Natural killer cell (primary cell): ENCODE results near the gene GHRHR. TPM values are rescaled to one million over a fixed set of nuclear protein-coding genes. Genes with fewer than 3 reads are reported as not detected.

ENCODE experiments used
- ATAC-seq, 3 donors: fragments of 150-1000 bp in 2 of 3; fragments of 200-7000 bp in 1 of 3; cut with Tn5 transposase; 1 replicate in 1 of 3; 2 replicates in 2 of 3; pipeline ENCODE4 v1.10.0; 2021; ENCODE audit warnings: mild to moderate bottlenecking in 2 of 3, moderate library complexity in 2 of 3
- DNase-seq, 2 donors: peaks; one replicate each; pipeline versions ENCODE4 v3.0.0 to v3.0.0-alpha.2; 2013 to 2021; ENCODE audit warnings: mixed read lengths in 1 of 2
- H3K27ac ChIP-seq: one replicate; pipeline ENCODE4 v1.5.1; 2013; ENCODE audit warnings: mild to moderate bottlenecking, low read length
- H3K27me3 ChIP-seq: one replicate; pipeline ENCODE4 v1.6.1; 2013; ENCODE audit warnings: low read length; ENCODE audit not compliant: control insufficient read depth, insufficient read depth
- H3K36me3 ChIP-seq: one replicate; pipeline ENCODE4 v1.6.1; 2013; ENCODE audit warnings: low read length; ENCODE audit not compliant: control insufficient read depth, insufficient read depth
- H3K4me1 ChIP-seq: one replicate; pipeline ENCODE4 v1.6.1; 2013; ENCODE audit warnings: low read length; ENCODE audit not compliant: control insufficient read depth, insufficient read depth
- H3K4me3 ChIP-seq: one replicate; pipeline ENCODE4 v1.5.1; 2013; ENCODE audit warnings: low read length
- H3K9me3 ChIP-seq: one replicate; pipeline ENCODE4 v1.6.1; 2013; ENCODE audit warnings: low read length; ENCODE audit not compliant: control insufficient read depth, insufficient read depth
- H3K27ac Mint-ChIP-seq, 2 donors: one replicate each; pipeline ENCODE4 v1.8.0; 2022; ENCODE audit warnings: mild to moderate bottlenecking in 2 of 2, mixed read lengths in 2 of 2, moderate library complexity in 1 of 2
- H3K27me3 Mint-ChIP-seq, 2 donors: one replicate each; pipeline ENCODE4 v1.8.0; 2022; ENCODE audit warnings: low read depth in 2 of 2, mixed read lengths in 2 of 2
- H3K36me3 Mint-ChIP-seq: one replicate; pipeline ENCODE4 v1.8.0; 2022; ENCODE audit warnings: mixed read lengths
- H3K4me1 Mint-ChIP-seq, 2 donors: one replicate each; pipeline ENCODE4 v1.8.0; 2022; ENCODE audit warnings: mixed read lengths in 2 of 2
- H3K4me3 Mint-ChIP-seq: one replicate; pipeline ENCODE4 v1.8.0; 2022; ENCODE audit warnings: mild to moderate bottlenecking, moderate library complexity, mixed read lengths
- H3K9me3 Mint-ChIP-seq, 2 donors: one replicate each; pipeline ENCODE4 v1.8.0; 2022; ENCODE audit warnings: mixed read lengths in 2 of 2
- CTCF ChIP-seq: fragments of 200-600 bp; IDR thresholded peaks from one replicate; pipeline ENCODE4 v1.8.0; 2022; ENCODE audit warnings: antibody characterized with exemption
- WGBS: methylation state at CpG from one replicate; pipeline ENCODE4 v1.1.7; 2013; ENCODE audit warnings: missing lambda C conversion rate; ENCODE audit not compliant: insufficient coverage; 5-methylcytosine and 5-hydroxymethylcytosine counted together
- intact Hi-C: fragments of 100-400 bp; cut with micrococcal nuclease; formaldehyde crosslinking; loops from one replicate; pipeline ENCODE4 v1.14.2; 2022
- total RNA-seq, 4 donors: library from RNA; stranded (reverse); fragments of 120-200 nt in 1 of 4; gene quantifications; one replicate each; pipeline versions ENCODE4 v1.2.3 to v1.2.4, GENCODE V29; 2013 to 2022

The GHRHR gene
- total RNA-seq, 3 donors from 2014 or later (not counting 1 experiment from before 2014, with no cell fraction given), result not detected

GRCh38 chr7:30996256-30996655, 32.5 kb downstream of the GHRHR start:
- H3K4me1 ChIP-seq, result no peaks in the 10 kb centered on the region
- 81% methylated on average over 6 of the region's 6 CpGs for WGBS
- ATAC-seq (no peak), DNase-seq (no peak)
- Mint-ChIP-seq H3K4me1 (peaks cover 0 to 8% of the 10 kb centered on the region in 2 donors), H3K27me3 (peaks cover 0 to 2% of the 10 kb centered on the region in 2 donors), H3K9me3 (no peaks in the 10 kb centered on the region), H3K27ac (no peak overlapping the region), H3K36me3 (no peaks in the 10 kb centered on the region), H3K4me3 (no peak overlapping the region)
- no peak overlapping the region for H3K27ac ChIP-seq
- no peaks in the 10 kb centered on the region for H3K36me3 ChIP-seq
- intact Hi-C loops, result no loop called here
- no peaks in the 10 kb centered on the region for H3K9me3 ChIP-seq
- no peak for TF ChIP-seq CTCF
- H3K27me3 ChIP-seq, result no peaks in the 10 kb centered on the region
- no peak overlapping the region for H3K4me3 ChIP-seq

GRCh38 chr7:30996883-30997282, 33.1 kb downstream of the GHRHR start:
- Histone ChIP-seq H3K4me3 (no peak overlapping the region), H3K4me1 (no peaks in the 10 kb centered on the region), H3K36me3 (no peaks in the 10 kb centered on the region), H3K9me3 (no peaks in the 10 kb centered on the region), H3K27ac (no peak overlapping the region), H3K27me3 (no peaks in the 10 kb centered on the region)
- no peak for ATAC-seq
- no peaks in the 10 kb centered on the region for H3K9me3 Mint-ChIP-seq
- no peak for DNase-seq
- no peak for TF ChIP-seq CTCF
- intact Hi-C loops, result no loop called here
- no peaks in the 10 kb centered on the region for H3K36me3 Mint-ChIP-seq
- H3K4me1 Mint-ChIP-seq, result peaks cover 0 to 8% of the 10 kb centered on the region in 2 donors
- no peak overlapping the region for H3K4me3 Mint-ChIP-seq
- 88% methylated on average over 5 of the region's 5 CpGs for WGBS
- no peak overlapping the region for H3K27ac Mint-ChIP-seq
- peaks cover 2 to 6% of the 10 kb centered on the region in 2 donors for H3K27me3 Mint-ChIP-seq

DNA sequence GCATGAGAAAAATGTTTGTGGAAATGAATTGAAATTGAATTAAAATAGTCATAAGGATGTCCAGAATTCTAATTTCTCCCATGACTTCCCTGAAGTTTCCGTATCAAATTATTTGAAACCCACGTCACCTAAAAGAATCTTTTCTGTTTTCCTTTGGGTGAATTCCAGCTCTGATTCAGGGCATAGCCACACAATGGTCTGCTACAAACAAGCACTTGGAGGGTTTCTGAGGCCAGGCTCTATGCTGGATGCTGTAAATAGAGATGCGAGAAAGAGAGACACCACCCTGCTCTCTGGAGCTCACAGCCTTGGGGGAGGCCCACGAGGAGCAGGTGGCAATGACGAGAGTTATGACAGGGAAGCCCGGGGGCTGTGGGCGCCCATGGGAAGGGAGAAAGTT, 33.6 kb downstream of the GHRHR start:
- H3K27ac Mint-ChIP-seq, result no peak overlapping the region
- WGBS, result 83% methylated on average over 7 of the region's 7 CpGs
- intact Hi-C loops, result no loop called here
- H3K27me3 ChIP-seq, result no peaks in the 10 kb centered on the region
- H3K9me3 ChIP-seq, result no peaks in the 10 kb centered on the region
- DNase-seq (no peak), ATAC-seq (no peak)
- no peaks in the 10 kb centered on the region for H3K36me3 Mint-ChIP-seq
- H3K4me3 ChIP-seq, result no peak overlapping the region
- no peaks in the 10 kb centered on the region for H3K9me3 Mint-ChIP-seq
- H3K27me3 Mint-ChIP-seq, result peaks cover 2 to 6% of the 10 kb centered on the region in 2 donors
- no peaks in the 10 kb centered on the region for H3K4me1 ChIP-seq
- no peaks in the 10 kb centered on the region for H3K36me3 ChIP-seq
- no peak overlapping the region for H3K4me3 Mint-ChIP-seq
- peaks cover 0 to 8% of the 10 kb centered on the region in 2 donors for H3K4me1 Mint-ChIP-seq
- no peak overlapping the region for H3K27ac ChIP-seq
- TF ChIP-seq CTCF, result no peak

GRCh38 chr7:30998180-30998579, 34.4 kb downstream of the GHRHR start:
- H3K27ac ChIP-seq, result no peak overlapping the region
- 92% methylated on average over 10 of the region's 10 CpGs for WGBS
- TF ChIP-seq CTCF, result no peak
- H3K4me3 ChIP-seq, result no peak overlapping the region
- DNase-seq (no peak), ATAC-seq (no peak)
- H3K27me3 Mint-ChIP-seq, result peaks cover 2 to 6% of the 10 kb centered on the region in 2 donors
- H3K36me3 Mint-ChIP-seq, result no peaks in the 10 kb centered on the region
- no peak overlapping the region for H3K27ac Mint-ChIP-seq
- H3K9me3 ChIP-seq, result no peaks in the 10 kb centered on the region
- no peaks in the 10 kb centered on the region for H3K36me3 ChIP-seq
- peaks cover 0 to 8% of the 10 kb centered on the region in 2 donors for H3K4me1 Mint-ChIP-seq
- H3K9me3 Mint-ChIP-seq, result no peaks in the 10 kb centered on the region
- intact Hi-C loops, result no loop called here
- H3K27me3 ChIP-seq, result no peaks in the 10 kb centered on the region
- H3K4me3 Mint-ChIP-seq, result no peak overlapping the region
- H3K4me1 ChIP-seq, result no peaks in the 10 kb centered on the region
